Gastroesophageal sphincter (tissue), 4 donors: ENCODE data around the gene DDX10. TPM values are rescaled to one million over a fixed set of nuclear protein-coding genes. Genes with fewer than 3 reads are reported as not detected.
A peak's percentile ranks its signal among the peaks of the same experiment; 100 is the strongest.

Experiments
- ATAC-seq: fragments of 150-250 bp; one replicate; pipeline ENCODE4 v1.9.1; 2016; ENCODE audit warnings: mild to moderate bottlenecking, moderate library complexity
- H3K27ac ChIP-seq, 4 donors: fragments of 200-600 bp; sonication (generic) in 3 of 4; 1 replicate in 3 of 4; 2 replicates in 1 of 4; pipeline ENCODE4 v1.5.1; 2016 to 2019
- H3K27me3 ChIP-seq: fragments of 200-600 bp; sonication (generic); one replicate; pipeline ENCODE4 v1.5.1; 2019
- H3K36me3 ChIP-seq, 2 donors: fragments of 200-600 bp; sonication (generic); one replicate each; pipeline ENCODE4 v1.5.1; 2019; ENCODE audit warnings: control low read depth in 1 of 2
- H3K4me1 ChIP-seq, 3 donors: fragments of 200-600 bp; sonication (generic); 1 replicate in 2 of 3; 2 replicates in 1 of 3; pipeline ENCODE4 v1.5.1; 2016 to 2019; ENCODE audit warnings: control low read depth in 2 of 3
- H3K4me3 ChIP-seq, 2 donors: fragments of 200-600 bp; sonication (generic); one replicate each; pipeline ENCODE4 v1.5.1; 2019; ENCODE audit warnings: mild to moderate bottlenecking in 1 of 2, moderate library complexity in 1 of 2
- H3K9me3 ChIP-seq, 3 donors: fragments of 200-600 bp; sonication (generic); one replicate each; pipeline ENCODE4 v1.5.1; 2017 to 2019; ENCODE audit warnings: control low read depth in 2 of 3
- EP300 ChIP-seq: sonication (generic); formaldehyde crosslinking; IDR thresholded peaks from one replicate; pipeline ENCODE4 v1.6.1; 2017; ENCODE audit warnings: antibody characterized with exemption, mild to moderate bottlenecking
- POLR2A ChIP-seq, 2 donors: fragments of 450-650 bp; IDR thresholded peaks; one replicate each; pipeline ENCODE4 v1.6.1; 2017; ENCODE audit warnings: antibody characterized with exemption in 2 of 2, mild to moderate bottlenecking in 2 of 2, moderate library complexity in 1 of 2
- POLR2AphosphoS5 ChIP-seq: sonication (generic); formaldehyde crosslinking; IDR thresholded peaks from one replicate; pipeline ENCODE4 v1.6.1; 2017; ENCODE audit warnings: antibody characterized with exemption
- WGBS, 2 donors: methylation state at CpG; one replicate each; pipeline ENCODE4 v1.1.5; 2018; ENCODE audit warnings: low coverage in 1 of 2; 5-methylcytosine and 5-hydroxymethylcytosine counted together
- total RNA-seq, 4 donors: library from RNA; depleted of rRNA; stranded (reverse); fragments of >200 nt; gene quantifications; one replicate each; pipeline ENCODE4 v1.1.0, GENCODE V29; 2016
- TF ChIP-seq, protein P1 (sequence below), 4 experiments: fragments of 200-600 bp in 2 of 4; fragments of 450-650 bp in 2 of 4; sonication (generic) in 1 of 4; IDR thresholded peaks; one replicate each; pipeline ENCODE4 v1.5.1; 2017 to 2019; ENCODE audit warnings: antibody characterized with exemption in 4 of 4, mild to moderate bottlenecking in 2 of 4, moderate library complexity in 2 of 4

DDX10 gene
- 10 to 100 TPM; 16.3 to 44.8 (median 22.5) TPM for total RNA-seq

- Histone ChIP-seq H3K4me1 (peaks cover 0 to 35% (median 13%) of the 10 kb centered on the region in 3 donors), H3K36me3 (peaks cover 0 to 4% of the 10 kb centered on the region in 2 donors), H3K27ac (peak within 1 kb of the TSS in 3 of 4 donors; percentile 69 to 81 (median 73)), H3K27me3 (no peaks in the 10 kb centered on the region), H3K4me3 (peak within 1 kb of the TSS; percentile 68 to 78), H3K9me3 (no peaks in the 10 kb centered on the region)
- peak; percentile 99 for ATAC-seq
- TF ChIP-seq POLR2AphosphoS5 (peak; percentile 48), POLR2A (IDR thresholded peaks at IDR 0.05) (no peak), EP300 (no peak)
- TF ChIP-seq, protein P1, sequence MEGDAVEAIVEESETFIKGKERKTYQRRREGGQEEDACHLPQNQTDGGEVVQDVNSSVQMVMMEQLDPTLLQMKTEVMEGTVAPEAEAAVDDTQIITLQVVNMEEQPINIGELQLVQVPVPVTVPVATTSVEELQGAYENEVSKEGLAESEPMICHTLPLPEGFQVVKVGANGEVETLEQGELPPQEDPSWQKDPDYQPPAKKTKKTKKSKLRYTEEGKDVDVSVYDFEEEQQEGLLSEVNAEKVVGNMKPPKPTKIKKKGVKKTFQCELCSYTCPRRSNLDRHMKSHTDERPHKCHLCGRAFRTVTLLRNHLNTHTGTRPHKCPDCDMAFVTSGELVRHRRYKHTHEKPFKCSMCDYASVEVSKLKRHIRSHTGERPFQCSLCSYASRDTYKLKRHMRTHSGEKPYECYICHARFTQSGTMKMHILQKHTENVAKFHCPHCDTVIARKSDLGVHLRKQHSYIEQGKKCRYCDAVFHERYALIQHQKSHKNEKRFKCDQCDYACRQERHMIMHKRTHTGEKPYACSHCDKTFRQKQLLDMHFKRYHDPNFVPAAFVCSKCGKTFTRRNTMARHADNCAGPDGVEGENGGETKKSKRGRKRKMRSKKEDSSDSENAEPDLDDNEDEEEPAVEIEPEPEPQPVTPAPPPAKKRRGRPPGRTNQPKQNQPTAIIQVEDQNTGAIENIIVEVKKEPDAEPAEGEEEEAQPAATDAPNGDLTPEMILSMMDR (IDR thresholded peaks at IDR 0.05), result peak in 1 of 4 experiments; percentile 42
- WGBS, 2 donors, result 0 to 1% methylated on average over 16 to 28 of the region's 61 CpGs
Observed at GRCh38 chr11:108664730-108665525, at the start of gene DDX10. Gene DDX10 (plus strand): TSS chr11:108665069. CDS start chr11:108665154, 85 bp downstream.

GRCh38 chr11:108616549-108616948, 48.3 kb upstream of the DDX10 start:
- Histone ChIP-seq H3K36me3 (no peaks in the 10 kb centered on the region), H3K4me3 (no peak overlapping the region), H3K9me3 (no peaks in the 10 kb centered on the region), H3K27me3 (peaks cover 6% of the 10 kb centered on the region), H3K27ac (no peak overlapping the region), H3K4me1 (no peaks in the 10 kb centered on the region)
- 55 to 62% methylated on average over 2 to 3 of the region's 3 CpGs for WGBS, 2 donors
- ATAC-seq, result no peak
- TF ChIP-seq EP300 (no peak), POLR2A (IDR thresholded peaks at IDR 0.05) (no peak), POLR2AphosphoS5 (no peak)
- TF ChIP-seq, protein P1 (IDR thresholded peaks at IDR 0.05), result no peak

- WGBS, 2 donors, result 72 to 74% methylated on average over 2 to 4 of the region's 4 CpGs
- Histone ChIP-seq H3K4me1 (no peaks in the 10 kb centered on the region), H3K27ac (no peak overlapping the region), H3K27me3 (peaks cover 6% of the 10 kb centered on the region), H3K36me3 (no peaks in the 10 kb centered on the region), H3K9me3 (no peaks in the 10 kb centered on the region), H3K4me3 (no peak overlapping the region)
- TF ChIP-seq POLR2A (IDR thresholded peaks at IDR 0.05) (no peak), POLR2AphosphoS5 (no peak), EP300 (no peak)
- TF ChIP-seq, protein P1 (IDR thresholded peaks at IDR 0.05), result no peak
- ATAC-seq, result no peak
Observed at GRCh38 chr11:108617055-108617454, 47.8 kb upstream of the DDX10 start.

GRCh38 chr11:108618529-108618928, 46.3 kb upstream of the DDX10 start:
- Histone ChIP-seq H3K4me3 (no peak overlapping the region), H3K4me1 (no peaks in the 10 kb centered on the region), H3K9me3 (no peaks in the 10 kb centered on the region), H3K27ac (no peak overlapping the region), H3K36me3 (no peaks in the 10 kb centered on the region), H3K27me3 (peaks cover 2% of the 10 kb centered on the region)
- 50 to 89% methylated on average over 1 of the region's 1 CpG for WGBS, 2 donors
- TF ChIP-seq EP300, result no peak
- no peak for TF ChIP-seq POLR2AphosphoS5
- TF ChIP-seq POLR2A (IDR thresholded peaks at IDR 0.05), result no peak
- TF ChIP-seq, protein P1 (IDR thresholded peaks at IDR 0.05), result no peak
- ATAC-seq, result no peak
